Activated naive CD8-positive, alpha-beta T cell (primary cell): ENCODE data around the gene OR51F1.
"Not testable (repeated sequence)": the region's sequence is repeated elsewhere in the genome, so short reads cannot be mapped to it uniquely, and the experiment has no call there.

Experiments
- H3K27ac Mint-ChIP-seq: one replicate; pipeline ENCODE4 v1.8.0; 2021; ENCODE audit warnings: mixed read lengths
- H3K27me3 Mint-ChIP-seq: one replicate; pipeline ENCODE4 v1.8.0; 2021; ENCODE audit warnings: mixed read lengths
- H3K36me3 Mint-ChIP-seq: one replicate; pipeline ENCODE4 v1.8.0; 2021; ENCODE audit warnings: mixed read lengths
- H3K4me1 Mint-ChIP-seq: one replicate; pipeline ENCODE4 v1.8.0; 2021; ENCODE audit warnings: low read depth, mixed read lengths
- H3K4me3 Mint-ChIP-seq: one replicate; pipeline ENCODE4 v1.8.0; 2021; ENCODE audit warnings: mild to moderate bottlenecking, mixed read lengths
- H3K9me3 Mint-ChIP-seq: one replicate; pipeline ENCODE4 v1.8.0; 2021; ENCODE audit warnings: low read depth, mixed read lengths

OR51F1 gene, protein sequence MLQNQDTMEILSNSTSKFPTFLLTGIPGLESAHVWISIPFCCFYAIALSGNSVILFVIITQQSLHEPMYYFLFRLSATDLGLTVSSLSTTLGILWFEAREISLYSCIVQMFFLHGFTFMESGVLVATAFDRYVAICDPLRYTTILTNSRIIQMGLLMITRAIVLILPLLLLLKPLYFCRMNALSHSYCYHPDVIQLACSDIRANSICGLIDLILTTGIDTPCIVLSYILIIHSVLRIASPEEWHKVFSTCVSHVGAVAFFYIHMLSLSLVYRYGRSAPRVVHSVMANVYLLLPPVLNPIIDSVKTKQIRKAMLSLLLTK

DNA sequence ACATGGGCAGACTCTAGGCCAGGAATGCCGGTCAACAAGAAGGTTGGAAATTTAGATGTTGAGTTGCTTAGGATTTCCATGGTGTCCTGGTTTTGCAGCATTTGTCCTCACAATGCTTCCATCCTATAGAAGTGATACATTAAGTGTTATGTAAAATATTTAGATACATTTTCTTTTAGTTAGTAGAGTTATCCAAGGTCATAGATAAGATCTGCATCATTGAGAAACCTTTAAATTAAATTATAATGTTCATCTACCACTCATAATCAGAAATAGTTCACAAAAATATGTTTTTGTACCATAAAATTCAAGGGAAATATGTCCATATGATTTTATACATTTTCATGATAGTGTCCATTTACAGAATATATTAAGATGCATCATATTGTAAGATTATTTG lies at the start of gene OR51F1:
OR51F1 (minus strand) TSS at position 101 of the 400 bp plus-strand sequence; CDS start at position 101, 0 bp downstream.
- H3K36me3 Mint-ChIP-seq = no peaks in the 10 kb centered on the region
- H3K4me1 Mint-ChIP-seq = no peaks in the 10 kb centered on the region
- H3K27me3 Mint-ChIP-seq = peaks cover 3% of the 10 kb centered on the region
- H3K27ac Mint-ChIP-seq = no peak within 1 kb of the TSS
- no peak within 1 kb of the TSS for H3K4me3 Mint-ChIP-seq
- H3K9me3 Mint-ChIP-seq = no peaks in the 10 kb centered on the region

DNA sequence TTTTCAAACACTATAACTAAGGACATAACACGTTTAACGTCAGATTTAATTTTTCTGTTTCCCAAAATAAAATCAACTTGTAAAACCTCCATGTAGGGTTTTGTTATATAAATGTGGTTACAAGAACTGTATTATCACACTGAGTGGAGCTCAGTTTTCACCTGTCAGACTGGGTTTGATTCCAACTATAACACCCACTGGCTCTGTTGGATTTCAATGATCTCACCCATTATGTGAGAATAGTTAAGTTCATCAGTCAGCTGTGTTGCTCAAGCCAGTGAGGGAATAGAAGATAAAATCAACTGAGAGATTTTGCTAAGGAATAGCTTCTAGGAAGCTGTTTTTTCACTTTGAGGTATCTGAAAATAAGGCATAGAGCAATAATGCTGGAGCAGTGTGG lies 39.5 kb upstream of the OR51F1 start:
- Mint-ChIP-seq H3K36me3 (no peaks in the 10 kb centered on the region), H3K4me1 (no peaks in the 10 kb centered on the region), H3K27ac (no peak overlapping the region), H3K27me3 (peaks cover 5% of the 10 kb centered on the region), H3K9me3 (no peaks in the 10 kb centered on the region), H3K4me3 (no peak overlapping the region)

DNA sequence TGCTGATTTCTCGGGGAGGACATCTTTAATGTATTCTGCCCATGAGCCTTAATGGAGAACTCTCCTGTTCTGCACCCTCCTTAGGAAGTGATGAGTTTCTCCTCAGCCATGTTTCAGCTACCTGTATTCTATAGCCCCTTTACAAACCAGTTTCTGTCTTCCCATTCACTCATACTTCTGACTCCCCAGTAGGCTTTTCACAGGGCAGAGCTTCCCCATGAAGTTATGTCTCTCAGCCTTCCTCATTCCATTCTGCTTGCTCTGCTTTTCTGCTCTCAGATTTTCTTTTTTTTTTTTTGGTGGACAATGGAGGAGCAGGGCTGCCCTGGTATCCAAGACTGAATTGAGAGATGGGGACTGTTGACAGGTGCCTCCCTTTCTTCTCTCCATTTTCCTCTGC lies 38.7 kb upstream of the OR51F1 start:
- H3K9me3 Mint-ChIP-seq = no peaks in the 10 kb centered on the region
- H3K4me3 Mint-ChIP-seq = no peak overlapping the region
- H3K27ac Mint-ChIP-seq = no peak overlapping the region
- no peaks in the 10 kb centered on the region for H3K36me3 Mint-ChIP-seq
- no peaks in the 10 kb centered on the region for H3K4me1 Mint-ChIP-seq
- peaks cover 5% of the 10 kb centered on the region for H3K27me3 Mint-ChIP-seq

DNA sequence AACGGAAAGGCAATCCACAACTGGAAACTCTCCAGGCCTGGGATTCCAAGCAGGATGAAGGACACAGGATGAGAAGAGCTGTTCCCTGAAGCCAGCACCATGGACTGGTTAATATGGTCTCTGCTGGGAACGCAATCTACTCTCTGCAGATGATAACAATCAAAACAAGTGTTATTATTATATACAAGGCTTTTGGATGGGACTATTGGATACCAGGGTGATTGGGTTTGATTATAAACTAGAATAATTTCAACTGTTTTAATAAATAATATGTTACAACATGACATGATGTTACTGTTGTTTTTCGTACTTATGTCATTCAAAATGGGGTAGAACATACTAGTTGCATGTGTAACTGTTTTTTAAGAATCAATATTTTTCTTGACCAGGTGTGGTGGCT lies 34.5 kb upstream of the OR51F1 start, which contains the start of gene OR52R1:
OR52R1 (minus strand) TSS at position 101 of the 400 bp plus-strand sequence; CDS start at position 101, 0 bp downstream.
- H3K36me3 Mint-ChIP-seq = no peaks in the 10 kb centered on the region
- H3K9me3 Mint-ChIP-seq = no peaks in the 10 kb centered on the region
- H3K4me1 Mint-ChIP-seq = no peaks in the 10 kb centered on the region
- H3K4me3 Mint-ChIP-seq = no peak within 1 kb of the TSS
- H3K27me3 Mint-ChIP-seq = peaks cover 9% of the 10 kb centered on the region
- no peak within 1 kb of the TSS for H3K27ac Mint-ChIP-seq

DNA sequence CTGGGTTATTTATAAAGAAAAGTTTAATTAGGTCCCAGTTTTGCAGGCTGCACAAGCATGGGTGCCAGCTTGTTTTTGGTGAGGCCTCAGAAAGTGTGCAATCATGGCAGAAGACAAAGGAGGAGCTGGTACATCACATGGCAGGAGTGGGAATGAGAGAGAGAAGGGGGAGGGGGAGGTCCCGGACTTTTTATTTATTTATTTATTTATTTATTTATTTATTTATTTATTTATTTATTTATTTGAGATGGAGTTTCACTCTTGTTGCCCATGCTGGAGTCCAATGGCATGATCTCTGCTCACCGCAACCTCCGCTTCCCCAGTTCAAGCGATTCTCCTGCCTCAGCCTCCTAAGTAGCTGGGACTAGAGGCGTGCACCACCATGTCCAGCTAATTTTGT lies 31.6 kb upstream of the OR51F1 start:
- not testable (repeated sequence) for H3K27ac Mint-ChIP-seq, H3K9me3 Mint-ChIP-seq, H3K27me3 Mint-ChIP-seq, H3K4me3 Mint-ChIP-seq, H3K36me3 Mint-ChIP-seq, H3K4me1 Mint-ChIP-seq

DNA sequence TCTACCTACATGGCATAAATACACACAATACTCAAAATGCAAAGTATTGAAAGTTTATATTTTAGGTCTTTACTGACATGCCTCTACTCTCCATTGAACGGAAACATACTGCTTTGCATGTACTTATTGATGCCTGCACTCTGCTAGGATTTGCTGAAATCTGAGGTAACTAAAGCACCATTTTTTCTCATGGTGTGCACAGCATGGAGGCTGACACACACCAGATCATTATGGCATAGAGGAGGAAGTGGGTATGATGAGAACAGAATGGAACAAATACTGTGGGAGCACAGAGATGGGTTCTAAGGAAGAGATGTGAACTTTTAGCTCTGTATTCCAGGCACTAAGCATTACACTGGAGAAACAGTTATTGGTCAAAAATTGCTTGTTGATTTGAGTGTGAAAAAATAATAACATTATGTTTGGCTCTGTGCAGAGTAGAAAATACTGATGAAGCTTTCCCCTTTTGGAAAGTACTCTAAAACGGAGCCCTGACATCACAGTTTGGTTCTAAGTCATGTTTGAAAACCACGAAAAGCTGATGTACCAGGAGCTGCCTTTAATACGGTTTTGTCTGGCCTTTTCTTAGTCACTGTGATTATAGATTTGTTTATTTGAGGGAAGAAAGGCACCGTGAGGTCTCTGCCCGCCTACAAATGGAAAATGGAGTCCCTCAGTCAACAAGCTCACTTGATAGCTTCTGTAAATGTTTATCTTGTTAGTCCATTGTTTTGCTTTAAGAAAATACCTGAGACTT lies 28.9 kb upstream of the OR51F1 start:
- H3K4me3 Mint-ChIP-seq = no peak overlapping the region
- no peaks in the 10 kb centered on the region for H3K9me3 Mint-ChIP-seq
- peaks cover 4% of the 10 kb centered on the region for H3K27me3 Mint-ChIP-seq
- no peaks in the 10 kb centered on the region for H3K4me1 Mint-ChIP-seq
- H3K27ac Mint-ChIP-seq = no peak overlapping the region
- H3K36me3 Mint-ChIP-seq = no peaks in the 10 kb centered on the region

DNA sequence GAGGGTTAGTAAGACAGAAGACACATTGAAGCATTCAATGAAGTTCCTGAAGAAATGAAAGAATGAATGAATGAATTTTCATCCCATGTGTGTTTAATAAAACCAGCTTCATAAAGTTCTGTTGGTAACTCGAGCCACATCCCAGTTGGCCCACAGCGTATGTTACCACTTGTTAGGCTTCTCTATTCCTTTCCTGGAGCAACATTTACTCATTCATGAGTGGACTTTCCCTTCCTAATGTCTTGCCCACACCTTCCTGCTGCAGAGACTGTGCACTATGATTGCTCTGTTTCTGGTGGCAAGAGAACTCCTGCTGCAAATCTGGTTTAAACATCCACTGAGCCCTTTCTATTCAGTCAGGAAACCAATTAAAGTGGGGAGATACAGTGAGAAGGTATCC lies 27.5 kb upstream of the OR51F1 start:
- no peak overlapping the region for H3K27ac Mint-ChIP-seq
- H3K4me3 Mint-ChIP-seq = no peak overlapping the region
- no peaks in the 10 kb centered on the region for H3K4me1 Mint-ChIP-seq
- H3K27me3 Mint-ChIP-seq = peaks cover 4% of the 10 kb centered on the region
- H3K36me3 Mint-ChIP-seq = no peaks in the 10 kb centered on the region
- no peaks in the 10 kb centered on the region for H3K9me3 Mint-ChIP-seq

DNA sequence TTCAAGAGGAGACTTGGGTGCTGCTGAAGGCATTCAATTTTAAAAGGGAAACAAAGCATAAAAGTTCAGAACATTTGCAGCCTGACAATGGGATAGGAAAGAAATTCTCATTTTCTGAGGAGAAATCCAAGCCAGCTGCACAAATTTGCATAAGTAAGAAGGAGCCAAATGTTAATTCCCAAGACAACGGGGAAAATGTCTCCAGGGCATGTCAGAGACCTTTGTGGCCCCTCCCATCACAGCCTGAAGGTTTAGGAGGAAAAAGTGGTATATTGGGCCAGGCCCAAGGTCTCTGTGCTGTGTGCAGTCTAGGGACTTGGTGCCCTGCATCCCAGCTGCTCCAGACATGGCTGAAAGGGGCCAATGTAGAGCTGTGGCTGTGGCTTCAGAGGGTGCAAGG lies 12.7 kb upstream of the OR51F1 start:
- Mint-ChIP-seq H3K4me3 (no peak overlapping the region), H3K36me3 (no peaks in the 10 kb centered on the region), H3K27me3 (peaks cover 10% of the 10 kb centered on the region)

DNA sequence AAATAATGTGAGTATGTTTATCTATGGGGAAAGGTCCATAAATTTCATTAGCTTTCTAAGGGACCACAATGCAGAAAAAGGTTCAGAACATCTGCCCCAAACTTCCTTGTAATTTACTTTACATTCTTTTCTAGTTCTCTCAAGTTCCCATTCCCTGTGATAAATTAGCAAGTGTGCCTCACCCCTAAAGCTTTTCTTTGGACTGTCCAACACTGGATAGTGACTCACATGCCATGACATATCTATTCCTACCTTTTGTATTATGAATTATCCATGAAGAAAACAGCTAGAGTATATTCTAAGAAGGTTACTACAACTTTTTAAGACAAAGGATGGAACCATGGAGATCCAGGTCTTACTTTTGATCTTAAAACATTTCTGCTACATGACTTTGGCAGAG lies 1.6 kb downstream of the OR51F1 start:
- H3K27me3 Mint-ChIP-seq = peaks cover 3% of the 10 kb centered on the region
- H3K36me3 Mint-ChIP-seq = no peaks in the 10 kb centered on the region
- no peak overlapping the region for H3K27ac Mint-ChIP-seq
- H3K4me1 Mint-ChIP-seq = no peaks in the 10 kb centered on the region
- H3K9me3 Mint-ChIP-seq = no peaks in the 10 kb centered on the region
- no peak overlapping the region for H3K4me3 Mint-ChIP-seq

More for the DNA sequence above, 12.7 kb upstream of the OR51F1 start:
- H3K27ac Mint-ChIP-seq = no peak overlapping the region
- H3K4me1 Mint-ChIP-seq = no peaks in the 10 kb centered on the region
- H3K9me3 Mint-ChIP-seq = no peaks in the 10 kb centered on the region

DNA sequence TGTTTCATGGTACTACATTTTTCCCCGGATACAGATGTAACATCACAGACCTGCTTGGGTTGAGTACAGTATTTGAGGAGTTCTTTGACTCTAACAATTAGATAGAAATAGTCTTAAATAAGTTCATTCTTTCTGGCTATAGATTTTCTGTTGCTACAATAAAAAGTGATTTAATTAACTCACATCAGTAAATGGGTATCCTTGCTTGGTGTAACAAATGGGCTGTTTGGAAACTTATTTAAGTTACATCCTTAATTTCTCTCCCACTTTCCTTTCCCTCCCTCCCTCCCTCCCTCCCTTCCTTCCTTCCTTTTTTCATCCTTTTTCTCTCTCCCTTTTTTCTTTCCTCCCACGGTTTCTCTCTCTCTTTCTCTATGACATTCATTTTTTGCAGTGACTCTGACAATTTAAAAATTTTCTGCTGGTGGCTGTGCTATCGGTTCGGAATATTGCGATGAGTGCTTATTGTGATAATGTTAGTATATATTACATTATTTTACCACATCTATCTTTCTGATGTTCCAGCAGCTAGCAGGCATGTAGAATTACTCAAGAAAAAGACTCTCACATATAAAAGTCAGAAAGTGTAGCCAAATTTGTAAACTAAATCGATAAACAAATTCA lies 3.2 kb downstream of the OR51F1 start:
- Mint-ChIP-seq H3K4me1 (no peaks in the 10 kb centered on the region), H3K27me3 (peaks cover 3% of the 10 kb centered on the region), H3K4me3 (no peak overlapping the region), H3K27ac (no peak overlapping the region), H3K36me3 (no peaks in the 10 kb centered on the region), H3K9me3 (no peaks in the 10 kb centered on the region)

DNA sequence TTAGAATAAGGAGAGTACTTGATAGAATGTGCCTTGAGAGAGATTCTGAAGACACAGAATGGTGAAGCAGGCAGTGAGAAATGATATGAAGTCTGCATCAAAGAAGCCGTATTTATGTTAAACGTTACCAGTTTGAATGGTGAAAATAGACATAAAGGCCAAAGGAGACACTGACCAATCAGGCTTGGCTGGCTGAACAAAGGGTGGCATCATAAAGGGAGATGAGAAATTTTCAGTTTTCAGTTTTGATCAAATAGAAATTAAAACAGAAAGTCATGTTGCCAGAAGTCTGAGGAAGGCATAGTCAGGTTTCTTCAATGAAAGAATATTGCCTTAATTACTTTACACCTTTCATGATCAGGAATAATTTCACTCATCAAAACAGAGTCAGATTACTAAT lies 6.6 kb downstream of the OR51F1 start:
- no peak overlapping the region for H3K27ac Mint-ChIP-seq
- no peaks in the 10 kb centered on the region for H3K9me3 Mint-ChIP-seq
- no peaks in the 10 kb centered on the region for H3K36me3 Mint-ChIP-seq
- H3K4me3 Mint-ChIP-seq = no peak overlapping the region
- H3K27me3 Mint-ChIP-seq = no peaks in the 10 kb centered on the region
- H3K4me1 Mint-ChIP-seq = no peaks in the 10 kb centered on the region

DNA sequence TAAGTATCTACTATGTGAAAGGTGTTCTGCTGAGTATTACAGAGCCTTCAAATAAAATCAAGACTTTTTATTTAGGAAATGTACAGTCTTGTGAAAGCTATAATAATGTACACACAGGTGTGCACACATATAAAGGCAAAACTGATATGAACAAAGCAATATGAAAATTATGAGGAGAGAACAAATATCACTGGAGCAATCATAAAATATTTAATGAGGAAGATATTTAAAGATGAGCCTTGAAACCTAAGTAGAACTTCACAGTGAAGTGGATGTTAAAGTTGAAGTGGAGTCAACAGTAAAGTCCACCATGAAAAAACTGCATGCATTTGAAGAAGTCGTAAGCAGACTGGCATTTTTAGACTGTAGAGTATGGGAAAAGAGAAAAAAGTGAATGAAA lies 18.5 kb downstream of the OR51F1 start:
- Mint-ChIP-seq H3K4me3 (no peak overlapping the region), H3K27ac (no peak overlapping the region), H3K36me3 (no peaks in the 10 kb centered on the region), H3K4me1 (no peaks in the 10 kb centered on the region), H3K9me3 (no peaks in the 10 kb centered on the region), H3K27me3 (peaks cover 7% of the 10 kb centered on the region)

DNA sequence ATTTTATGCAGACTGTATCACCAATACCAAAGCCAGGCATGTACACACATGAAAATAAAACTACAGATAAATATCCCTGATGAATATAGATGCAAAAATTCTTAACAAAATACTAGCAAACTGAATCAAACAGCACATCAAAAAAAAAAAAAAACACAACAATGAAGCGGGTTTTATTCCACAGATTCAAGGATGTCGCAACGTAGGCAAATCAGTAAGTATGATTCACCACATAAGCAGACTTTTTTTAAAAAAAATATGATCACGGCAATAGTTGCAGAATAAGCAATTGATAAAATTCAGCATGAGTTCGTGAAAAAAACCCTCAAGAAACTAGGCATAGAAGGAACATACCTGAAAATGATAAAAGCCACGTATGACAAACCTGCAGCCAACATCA lies 21.3 kb downstream of the OR51F1 start:
- H3K4me1 Mint-ChIP-seq = no peaks in the 10 kb centered on the region
- H3K9me3 Mint-ChIP-seq = no peaks in the 10 kb centered on the region
- H3K36me3 Mint-ChIP-seq = no peaks in the 10 kb centered on the region
- no peak overlapping the region for H3K4me3 Mint-ChIP-seq
- peaks cover 5% of the 10 kb centered on the region for H3K27me3 Mint-ChIP-seq
- no peak overlapping the region for H3K27ac Mint-ChIP-seq

DNA sequence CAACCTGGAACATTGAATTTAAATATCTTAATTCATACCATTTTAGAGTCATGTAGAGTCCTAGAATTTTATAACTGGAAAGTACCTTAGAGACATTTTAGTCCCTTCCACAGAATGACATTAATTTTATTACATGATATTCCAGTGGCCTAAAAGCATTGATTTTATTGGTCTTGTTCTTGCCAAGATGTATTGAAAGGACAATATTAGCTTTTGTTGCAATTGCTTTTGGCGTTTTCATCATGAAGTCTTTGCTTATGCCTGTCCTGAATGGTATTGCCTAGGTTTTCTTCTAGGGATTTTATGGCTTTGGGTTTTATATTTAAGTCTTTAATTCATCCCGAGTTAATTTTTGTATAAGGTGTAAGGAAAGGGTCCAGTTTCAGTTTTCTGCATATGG lies 29.0 kb downstream of the OR51F1 start:
- Mint-ChIP-seq H3K4me1 (no peaks in the 10 kb centered on the region), H3K27me3 (peaks cover 13% of the 10 kb centered on the region), H3K36me3 (no peaks in the 10 kb centered on the region), H3K4me3 (no peak overlapping the region), H3K9me3 (no peaks in the 10 kb centered on the region), H3K27ac (no peak overlapping the region)

DNA sequence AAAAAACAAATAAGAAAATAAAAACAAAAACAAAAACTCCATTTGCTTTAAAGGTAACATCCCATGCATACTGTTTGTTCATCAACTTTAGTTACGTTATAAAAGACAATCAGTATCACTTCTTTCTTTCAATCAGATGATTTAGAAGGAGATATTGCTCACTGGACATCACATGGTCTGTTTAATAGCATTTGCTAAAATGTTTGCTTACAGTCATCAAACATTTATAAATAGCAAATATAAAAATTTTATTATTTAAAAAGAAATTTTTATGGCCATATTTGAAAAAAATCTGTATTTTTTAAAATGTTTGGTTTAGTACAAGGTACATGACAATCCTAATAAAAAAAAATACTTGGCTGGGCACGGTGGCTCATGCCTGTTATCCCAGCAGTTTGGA lies 42.6 kb downstream of the OR51F1 start:
- Mint-ChIP-seq H3K9me3 (no peaks in the 10 kb centered on the region), H3K36me3 (no peaks in the 10 kb centered on the region), H3K4me3 (no peak overlapping the region), H3K27me3 (peaks cover 4% of the 10 kb centered on the region), H3K27ac (no peak overlapping the region), H3K4me1 (no peaks in the 10 kb centered on the region)
